Vagina (tissue), 2 donors: ENCODE measurements around the gene TCF21. TPM values are rescaled to one million over a fixed set of nuclear protein-coding genes. Genes with fewer than 3 reads are reported as not detected.
"Not testable (repeated sequence)": the region's sequence is repeated elsewhere in the genome, so short reads cannot be mapped to it uniquely, and the experiment has no call there.

Source experiments
- DNase-seq, 2 donors: peaks; one replicate each; pipeline ENCODE4 v3.0.0-alpha.2; 2017; ENCODE audit errors: extremely low spot score in 2 of 2
- H3K27ac ChIP-seq: fragments of 200-600 bp; sonication (generic); one replicate; pipeline ENCODE4 v1.5.1; 2019
- H3K27me3 ChIP-seq: fragments of 200-600 bp; sonication (generic); one replicate; pipeline ENCODE4 v1.5.1; 2019
- H3K36me3 ChIP-seq, 2 donors: fragments of 200-600 bp; sonication (generic); one replicate each; pipeline ENCODE4 v1.5.1; 2017 to 2019
- H3K4me1 ChIP-seq: fragments of 200-600 bp; sonication (generic); one replicate; pipeline ENCODE4 v1.5.1; 2019
- H3K4me3 ChIP-seq, 2 donors: fragments of 200-600 bp; sonication (generic); 1 replicate in 1 of 2; 2 replicates in 1 of 2; pipeline ENCODE4 v1.5.1; 2016 to 2019
- H3K9me3 ChIP-seq: fragments of 200-600 bp; sonication (generic); one replicate; pipeline ENCODE4 v1.5.1; 2019
- CTCF ChIP-seq, 3 experiments: fragments of 450-650 bp in 2 of 3; fragments of 200-600 bp in 1 of 3; sonication (generic) in 1 of 3; IDR thresholded peaks; one replicate each; pipeline ENCODE4 v1.5.1; 2017 to 2019; ENCODE audit warnings: antibody characterized with exemption in 3 of 3, mild to moderate bottlenecking in 2 of 3, moderate library complexity in 2 of 3
- POLR2A ChIP-seq, 2 donors: fragments of 450-650 bp; IDR thresholded peaks; one replicate each; pipeline ENCODE4 v1.6.1; 2017; ENCODE audit warnings: antibody characterized with exemption in 2 of 2, mild to moderate bottlenecking in 2 of 2, moderate library complexity in 2 of 2
- POLR2AphosphoS5 ChIP-seq, 2 donors: sonication (generic); formaldehyde crosslinking; IDR thresholded peaks; one replicate each; pipeline ENCODE4 v1.9.0; 2017; ENCODE audit warnings: antibody characterized with exemption in 2 of 2, mild to moderate bottlenecking in 2 of 2, low read depth in 1 of 2; ENCODE audit not compliant: insufficient read depth in 1 of 2
- intact Hi-C: fragments of 100-400 bp; cut with DNase I; formaldehyde crosslinking; loops from one replicate; pipeline ENCODE4 v1.15.1; 2023
- total RNA-seq: library from RNA; depleted of rRNA; stranded (reverse); fragments of >200 nt; gene quantifications from one replicate; pipeline ENCODE4 v1.2.3, GENCODE V29; 2016

TCF21 gene
- total RNA-seq, 1 donor from 2014 or later: 12.5 TPM

GRCh38 chr6:133919362-133919761 is 30.4 kb downstream of the TCF21 start:
- no peak for DNase-seq
- H3K36me3 ChIP-seq: no peaks in the 10 kb centered on the region
- TF ChIP-seq POLR2AphosphoS5 (IDR thresholded peaks at IDR 0.05; ENCODE audit: insufficient read depth in 1 of 2, low read depth in 1 of 2) (no peak), CTCF (IDR thresholded peaks at IDR 0.05) (no peak), POLR2A (IDR thresholded peaks at IDR 0.05) (no peak)
- intact Hi-C loops: loop anchor here (1.0 kb wide), 1 partner anchor 351 kb away; no protein-coding TSS in a partner anchor
- H3K27ac ChIP-seq: no peak overlapping the region
- no peak overlapping the region for H3K4me3 ChIP-seq
- H3K27me3 ChIP-seq: no peaks in the 10 kb centered on the region
- no peaks in the 10 kb centered on the region for H3K9me3 ChIP-seq
- H3K4me1 ChIP-seq: peaks cover 9% of the 10 kb centered on the region

GRCh38 chr6:133921249-133921859 is 32.4 kb downstream of the TCF21 start:
- Histone ChIP-seq H3K27me3 (no peaks in the 10 kb centered on the region), H3K4me1 (peaks cover 8% of the 10 kb centered on the region), H3K4me3 (no peak overlapping the region), H3K9me3 (no peaks in the 10 kb centered on the region), H3K27ac (no peak overlapping the region), H3K36me3 (no peaks in the 10 kb centered on the region)
- DNase-seq: no peak
- intact Hi-C loops: loop anchor here (5.0 to 10.0 kb wide), 2 partner anchors 143 to 176 kb away; no protein-coding TSS in a partner anchor
- TF ChIP-seq CTCF (IDR thresholded peaks at IDR 0.05): peak; percentile 7 to 72 (median 63)
- no peak for TF ChIP-seq POLR2A (IDR thresholded peaks at IDR 0.05)

GRCh38 chr6:133923938-133924593 is 35.2 kb downstream of the TCF21 start:
- intact Hi-C loops: loop anchor here (5.0 to 10.0 kb wide), 2 partner anchors 141 to 173 kb away; no protein-coding TSS in a partner anchor
- H3K4me3 ChIP-seq: no peak overlapping the region
- no peak overlapping the region for H3K27ac ChIP-seq
- TF ChIP-seq CTCF (IDR thresholded peaks at IDR 0.05): peak; percentile 65 to 89 (median 81)
- TF ChIP-seq POLR2AphosphoS5 (IDR thresholded peaks at IDR 0.05; ENCODE audit: insufficient read depth in 1 of 2, low read depth in 1 of 2): no peak
- DNase-seq: no peak
- no peaks in the 10 kb centered on the region for H3K36me3 ChIP-seq
- H3K27me3 ChIP-seq: no peaks in the 10 kb centered on the region
- H3K9me3 ChIP-seq: no peaks in the 10 kb centered on the region
- no peaks in the 10 kb centered on the region for H3K4me1 ChIP-seq

- H3K4me3 ChIP-seq, H3K27me3 ChIP-seq, DNase-seq, H3K4me1 ChIP-seq, intact Hi-C loops, H3K9me3 ChIP-seq, H3K27ac ChIP-seq, H3K36me3 ChIP-seq: not testable (repeated sequence)
These were observed 42.3 kb downstream of the TCF21 start for GRCh38 chr6:133931221-133931620.

- DNase-seq, H3K27ac ChIP-seq, H3K4me1 ChIP-seq, H3K9me3 ChIP-seq, H3K4me3 ChIP-seq, intact Hi-C loops, H3K27me3 ChIP-seq, H3K36me3 ChIP-seq: not testable (repeated sequence)
These were observed 47.4 kb downstream of the TCF21 start for GRCh38 chr6:133936352-133936751.

GRCh38 chr6:133937909-133938308 is 49.0 kb downstream of the TCF21 start:
- H3K36me3 ChIP-seq: no peaks in the 10 kb centered on the region
- no peak overlapping the region for H3K4me3 ChIP-seq
- no peak overlapping the region for H3K27ac ChIP-seq
- H3K9me3 ChIP-seq: no peaks in the 10 kb centered on the region
- no peaks in the 10 kb centered on the region for H3K4me1 ChIP-seq
- no peak for DNase-seq
- no peaks in the 10 kb centered on the region for H3K27me3 ChIP-seq
- TF ChIP-seq POLR2A (IDR thresholded peaks at IDR 0.05): no peak
- no peak for TF ChIP-seq CTCF (IDR thresholded peaks at IDR 0.05)
- no peak for TF ChIP-seq POLR2AphosphoS5 (IDR thresholded peaks at IDR 0.05; ENCODE audit: insufficient read depth in 1 of 2, low read depth in 1 of 2)
- intact Hi-C loops: no loop called here
